MM.1S (cell line): ENCODE measurements around the gene OR12D3.

Experiments
- CTCF ChIP-seq: fragments of 300-600 bp; sonication (generic); IDR thresholded peaks from 2 replicates; pipeline ENCODE4 v1.5.1; 2016; ENCODE audit warnings: antibody characterized with exemption, low read length, mixed read lengths
- EZH2 ChIP-seq: fragments of 300-600 bp; sonication (generic); optimal IDR thresholded peaks from 2 replicates; pipeline ENCODE3; 2017; ENCODE audit warnings: low read depth, mild to moderate bottlenecking, antibody characterized with exemption, low read length, mixed read lengths
- EZH2phosphoT487 ChIP-seq: fragments of 300-600 bp; sonication (generic); IDR thresholded peaks from 2 replicates; pipeline ENCODE4 v1.6.1; 2018; ENCODE audit warnings: antibody characterized with exemption, low read length

GRCh38 chr6:29403801-29404200 is 28.7 kb upstream of the OR12D3 start:
- TF ChIP-seq EZH2 = no peak
- TF ChIP-seq CTCF = no peak
- no peak for TF ChIP-seq EZH2phosphoT487
